K562 (cell line): Measurements from ENCODE around the gene KCNJ14. TPM values are rescaled to one million over a fixed set of nuclear protein-coding genes. Genes with fewer than 3 reads are reported as not detected.

Source experiments
- ATAC-seq: fragments of 200-7000 bp; cut with Tn5 transposase; 3 replicates; pipeline ENCODE4 v1.9.1; 2020; ENCODE audit warnings: moderate library complexity
- BruUV-seq: library from RNA; stranded (reverse); fragments of 400-500 nt; replicated peaks from 2 replicates; lab custom pipeline; 2021; lab: Mats Ljungman, UMichigan
- CTCF ChIA-PET: fragments of 300-600 bp; formaldehyde crosslinking; extraction: SDS; loops from one replicate; lab custom pipeline; 2021; ENCODE audit warnings: low intra/inter-chr PET ratio; lab: Yijun Ruan, JAX
- POLR2A ChIA-PET: fragments of 300-600, 350-650 bp; sonication (Branson Sonifier 250); formaldehyde crosslinking; extraction: SDS; loops from one replicate; lab custom pipeline; 2021; ENCODE audit warnings: antibody characterized with exemption, inconsistent platforms; lab: Yijun Ruan, JAX
- DNase-seq, 4 experiments: peaks; one replicate each; pipeline versions ENCODE4 v3.0.0 to v3.0.0-alpha.2; 2011 to 2018; ENCODE audit warnings: low spot score in 3 of 4, mixed read lengths in 3 of 4; ENCODE audit errors: extremely low read depth in 1 of 4
- FAIRE-seq: peaks from 2 replicates; lab custom pipeline; 2011; peaks lifted over from hg19 to GRCh38; lab: Jason Lieb, UNC
- H2AFZ ChIP-seq: 2 replicates; pipeline ENCODE4 v1.6.0; 2011; ENCODE audit warnings: low read depth, low read length, control low read depth, inconsistent platforms
- H3K27ac ChIP-seq: fragments of 200-600 bp; 3 replicates; pipeline ENCODE4 v1.8.0; 2011; ENCODE audit warnings: low read depth, mild to moderate bottlenecking, control low read depth, inconsistent platforms, low read length, moderate library complexity, mixed read lengths; ENCODE audit errors: extremely low read depth
- H3K27me3 ChIP-seq, 2 experiments: fragments of 300-600 bp in 1 of 2; 2 replicates in 1 of 2; 3 replicates in 1 of 2; pipeline versions ENCODE4 v1.6.0 to v1.8.0; 2011; ENCODE audit warnings: inconsistent platforms in 2 of 2, low read length in 2 of 2, mild to moderate bottlenecking in 1 of 2, mixed read lengths in 1 of 2, moderate library complexity in 1 of 2; ENCODE audit not compliant: control insufficient read depth in 2 of 2, insufficient read depth in 2 of 2
- H3K36me3 ChIP-seq: fragments of 300-600 bp; 3 replicates; pipeline ENCODE4 v1.8.0; 2011; ENCODE audit warnings: mild to moderate bottlenecking, low read length, inconsistent platforms; ENCODE audit not compliant: control insufficient read depth, insufficient read depth
- H3K4me1 ChIP-seq, 2 experiments: fragments of 200-600 bp in 1 of 2; replicated peaks in 1 of 2; 2 replicates in 1 of 2; 3 replicates in 1 of 2; pipeline versions ENCODE4 v1.5.1 to v1.8.0; 2011; ENCODE audit warnings: inconsistent platforms in 2 of 2, low read length in 2 of 2, mild to moderate bottlenecking in 1 of 2, mixed read lengths in 1 of 2, moderate library complexity in 1 of 2; ENCODE audit not compliant: control insufficient read depth in 2 of 2, insufficient read depth in 2 of 2
- H3K4me2 ChIP-seq: 2 replicates; pipeline ENCODE4 v1.6.1; 2011; ENCODE audit warnings: low read length, control low read depth, inconsistent platforms, mixed read lengths; ENCODE audit not compliant: insufficient read depth
- H3K4me3 ChIP-seq: fragments of 200-600 bp; sonication (generic), shearing (Covaris generic); 2 replicates; pipeline ENCODE4 v1.5.1; 2016; ENCODE audit warnings: control low read depth, inconsistent platforms
- H3K79me2 ChIP-seq: fragments of 200-600 bp; 3 replicates; pipeline ENCODE4 v1.8.0; 2011; ENCODE audit warnings: low read length, inconsistent platforms; ENCODE audit not compliant: control insufficient read depth, insufficient read depth
- H3K9ac ChIP-seq, 2 experiments: 2 replicates each; pipeline versions ENCODE4 v1.6.0 to v1.6.1; 2011; ENCODE audit warnings: low read depth in 2 of 2, low read length in 2 of 2, control low read depth in 1 of 2, inconsistent platforms in 1 of 2, mild to moderate bottlenecking in 1 of 2, mixed read lengths in 1 of 2; ENCODE audit not compliant: insufficient read depth in 1 of 2
- H3K9me1 ChIP-seq: one replicate; pipeline ENCODE4 v1.6.0; 2011; ENCODE audit warnings: inconsistent platforms, mild to moderate bottlenecking, low read length, moderate library complexity; ENCODE audit not compliant: control insufficient read depth, insufficient read depth
- H3K9me3 ChIP-seq: replicated peaks from 2 replicates; pipeline ENCODE4 v1.5.1; 2011; ENCODE audit warnings: low read depth, low read length, inconsistent platforms; ENCODE audit not compliant: control insufficient read depth, insufficient read depth
- H4K20me1 ChIP-seq: replicated peaks from 2 replicates; pipeline ENCODE4 v1.6.1; 2011; ENCODE audit warnings: low read length, inconsistent platforms, mixed read lengths; ENCODE audit not compliant: control insufficient read depth, insufficient read depth
- CUX1 ChIP-seq: fragments of 200-800 bp; sonication (Bioruptor generic); IDR thresholded peaks from 2 replicates; pipeline ENCODE4 v1.6.1; 2016; ENCODE audit warnings: missing genetic modification characterization, missing compliant biosample characterization
- POLR2AphosphoS5 ChIP-seq: IDR thresholded peaks from 2 replicates; pipeline ENCODE4 v1.6.1; 2011; ENCODE audit warnings: mild to moderate bottlenecking, low read depth, low read length, moderate library complexity; ENCODE audit not compliant: control insufficient read depth, insufficient read depth
- POLR2G ChIP-seq: fragments of 200-400 bp; formaldehyde crosslinking; IDR thresholded peaks from 2 replicates; pipeline ENCODE4 v1.6.1; 2017; ENCODE audit warnings: low read depth, mild to moderate bottlenecking, antibody characterized with exemption, low read length, moderate library complexity
- RBFOX2 ChIP-seq: fragments of 200-400 bp; formaldehyde crosslinking; IDR thresholded peaks from 2 replicates; pipeline ENCODE4 v1.6.1; 2017; ENCODE audit warnings: low read depth, mild to moderate bottlenecking, low read length, moderate library complexity
- SIX5 ChIP-seq, 2 experiments: IDR thresholded peaks; 2 replicates each; pipeline ENCODE4 v1.6.1; 2011; ENCODE audit warnings: low read length in 2 of 2, borderline replicate concordance in 1 of 2, low read depth in 1 of 2, mild to moderate bottlenecking in 1 of 2, moderate library complexity in 1 of 2; ENCODE audit not compliant: insufficient read depth in 1 of 2
- ZSCAN29 ChIP-seq: fragments of 450-650 bp; IDR thresholded peaks from 2 replicates; pipeline ENCODE4 v1.6.1; 2017
- WGBS: fragments of 100-300 bp; shearing (Covaris generic); methylation state at CpG from one replicate; pipeline ENCODE4 v1.1.6; 2016; ENCODE audit warnings: low coverage, mixed read lengths; ENCODE audit not compliant: insufficient coverage; ENCODE audit errors: missing lambda C conversion rate; 5-methylcytosine and 5-hydroxymethylcytosine counted together
- in situ Hi-C: fragments of 300-500 bp; cut with MboI; formaldehyde crosslinking; loops from 4 replicates; pipeline ENCODE4 v1.15.0; 2018; ENCODE audit warnings: inconsistent platforms, mixed read lengths
- intact Hi-C: fragments of 100-400 bp; cut with micrococcal nuclease; formaldehyde crosslinking; loops from 2 replicates; pipeline ENCODE4 v1.14.2; 2022
- polyA plus RNA-seq, 8 experiments: library from polyadenylated mRNA; depleted of rRNA in 4 of 8; stranded (reverse) in 5 of 8; unstranded in 3 of 8; fragments of >200 nt; fragmentation: Nextera tagmentation in 2 of 8; fragmentation: Illumina TruSeq in 1 of 8; extraction: Ambion mirVana in 2 of 8; extraction: Trizol in 1 of 8; gene quantifications; 2 replicates each; pipeline versions ENCODE4 v1.2.1 to v1.2.3, GENCODE V29; 2011 to 2014; ENCODE audit warnings: inconsistent platforms in 1 of 8, missing spikeins in 1 of 8
- total RNA-seq, 7 experiments: library from RNA; depleted of rRNA in 6 of 7; stranded (reverse); fragments of >200 nt in 6 of 7; fragmentation: Illumina TruSeq in 2 of 7; extraction: Trizol in 2 of 7; gene quantifications; 2 replicates each; pipeline versions ENCODE4 v1.2.1 to v1.2.3, GENCODE V29; 2011 to 2021; ENCODE audit warnings: low replicate concordance in 1 of 7

KCNJ14 gene
- total and polyA plus RNA-seq, 9 of the 15 experiments (the other 6 are each of a cell fraction or from before 2014, with no cell fraction given), result 0.15 to 1.6 (median 0.49) TPM

DNA sequence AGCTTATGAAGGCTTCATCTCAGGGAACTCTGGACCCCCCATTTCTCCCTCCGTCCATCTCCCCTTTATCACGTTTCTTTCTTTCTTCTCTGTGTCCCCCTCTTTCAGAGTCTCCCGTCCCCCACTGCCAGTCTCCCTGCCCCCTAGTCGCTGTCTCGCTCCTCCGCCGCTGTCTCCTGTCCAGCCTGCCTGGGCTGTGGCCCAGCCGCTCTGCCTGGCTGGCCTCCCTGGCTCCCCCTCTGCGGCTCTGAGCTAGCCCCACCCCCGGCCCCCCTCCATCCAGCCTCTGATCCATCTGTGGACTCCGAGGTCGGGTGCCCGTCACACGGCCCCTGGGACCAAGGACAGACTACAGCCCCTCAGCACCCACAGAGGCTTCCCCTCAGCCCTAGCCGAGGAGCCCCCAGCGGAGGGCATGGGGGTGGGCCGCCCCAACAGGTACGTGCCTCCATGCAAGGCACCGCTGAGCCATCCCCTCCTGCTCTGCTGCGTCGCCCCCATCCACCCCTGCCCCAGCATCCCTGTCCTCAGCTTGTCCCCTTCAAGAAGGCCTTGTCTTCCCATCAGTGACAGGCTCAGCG lies 1.1 kb upstream of the KCNJ14 start (continued):
- TF ChIP-seq CUX1 (CRISPR knock-in tag) (no peak), ZSCAN29 (no peak), RBFOX2 (peak; percentile 56)

GRCh38 chr19:48455908-48456562 lies 661 bp downstream of the KCNJ14 start:
- FAIRE-seq (no peak), DNase-seq (no peak), ATAC-seq (no peak)
- ChIA-PET CTCF (no interaction called here), POLR2A (no interaction called here)
- Histone ChIP-seq H3K79me2 (peaks cover 12% of the 10 kb centered on the region), H3K27me3 (no peaks in the 10 kb centered on the region), H3K4me1 (peaks cover 0 to 30% of the 10 kb centered on the region in 2 experiments; a peak in 2 of 5 replicates), H3K9me3 (no peaks in the 10 kb centered on the region), H3K36me3 (peaks cover 83% of the 10 kb centered on the region), H2AFZ (no peak overlapping the region), H3K4me2 (no peak overlapping the region), H4K20me1 (peaks cover 9% of the 10 kb centered on the region), H3K9ac (peak overlapping the region in 1 of 2 experiments; percentile 74; a peak in 2 of 4 replicates), H3K9me1 (no peaks in the 10 kb centered on the region), H3K4me3 (no peak overlapping the region), H3K27ac (no peak overlapping the region)
- intact Hi-C loops, result no loop called here
- 95% methylated on average over 8 of the region's 11 CpGs for WGBS
- TF ChIP-seq POLR2AphosphoS5 (0 out of 2 replicates have a peak, but pooled peaks have one; percentile 11), POLR2G (peak; percentile 17; the same call in 1 of the 2 replicates), SIX5 (IDR thresholded peaks at IDR 0.05; ENCODE audit: borderline replicate concordance in 1 of 2, insufficient read depth in 1 of 2, low read depth in 1 of 2, low read length in 2 of 2) (no peak)
- BruUV-seq, result no TSS peak
- in situ Hi-C loops, result no loop called here
